Posterior vena cava (tissue), 2 donors: ENCODE results near the gene CACNA1S. TPM values are rescaled to one million over a fixed set of nuclear protein-coding genes. Genes with fewer than 3 reads are reported as not detected.

Experiments
- DNase-seq: peaks from one replicate; pipeline ENCODE4 v3.0.0-alpha.2; 2020; ENCODE audit warnings: low spot score
- intact Hi-C, 2 donors: fragments of 100-400 bp; cut with DNase I; formaldehyde crosslinking; loops; one replicate each; pipeline versions ENCODE4 v1.14.1 to v1.14.2; 2022 to 2023
- total RNA-seq, 2 donors: library from RNA; stranded (reverse); fragmentation: NEBNext Ultra II Directional; extraction: Animal tissue kit (Norgen Biotek cat#: 25700); gene quantifications; one replicate each; pipeline ENCODE4 v1.2.1, GENCODE V29; 2021
- donor health status: DM: yes; HTN: yes; CAD: no.
- donor health status: DM: yes; HTN: yes; CAD: no.

Gene CACNA1S
- total RNA-seq, 2 donors from 2014 or later = 0.05 to 0.14 TPM

DNA sequence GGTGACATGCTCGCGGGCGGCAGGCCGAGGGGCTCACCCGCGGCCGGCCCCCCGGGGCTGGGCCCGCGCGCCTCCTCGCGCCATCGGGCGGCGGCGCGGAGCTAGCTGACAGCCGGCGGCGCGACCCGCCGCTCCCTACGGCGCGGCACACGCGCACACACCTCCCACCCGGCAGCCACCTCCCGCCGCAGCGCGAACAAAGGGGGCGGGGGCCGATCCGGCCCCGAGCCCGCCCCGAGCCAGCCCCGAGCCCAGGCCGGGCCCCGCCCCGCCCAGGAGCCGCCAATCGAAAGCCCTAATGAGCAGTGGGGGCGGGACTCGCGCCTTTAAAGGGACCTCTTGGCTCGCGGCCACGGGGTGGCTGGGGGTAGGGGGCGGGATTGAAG lies 88.7 kb downstream of the CACNA1S start, which contains the start of gene KIF21B:
KIF21B (minus strand) TSS at position 198 of the 386 bp plus-strand sequence. CDS start 331 bp downstream, outside the sequence.
- intact Hi-C loops = no loop called here
- DNase-seq = peak; percentile 94

GRCh38 chr1:201022820-201023516 lies 89.3 kb downstream of the CACNA1S start:
- intact Hi-C loops = no loop called here
- DNase-seq = no peak

DNA sequence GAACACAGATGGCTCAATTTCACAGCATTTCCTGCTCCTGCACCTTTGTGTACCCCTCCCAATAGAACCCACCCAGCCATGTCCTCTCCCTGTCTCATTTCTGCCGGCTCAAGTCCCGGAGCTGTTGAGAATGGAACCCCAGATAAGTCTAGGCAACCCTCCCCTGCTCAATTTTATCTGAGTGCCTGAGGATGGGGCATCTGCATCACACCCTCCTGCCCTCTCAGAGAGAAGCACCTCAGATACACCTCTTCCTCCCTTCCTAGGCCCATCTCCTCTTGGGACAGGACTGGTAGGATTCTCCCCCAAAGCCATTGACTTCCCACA lies 89.8 kb downstream of the CACNA1S start:
- DNase-seq = no peak
- intact Hi-C loops = no loop called here

DNA sequence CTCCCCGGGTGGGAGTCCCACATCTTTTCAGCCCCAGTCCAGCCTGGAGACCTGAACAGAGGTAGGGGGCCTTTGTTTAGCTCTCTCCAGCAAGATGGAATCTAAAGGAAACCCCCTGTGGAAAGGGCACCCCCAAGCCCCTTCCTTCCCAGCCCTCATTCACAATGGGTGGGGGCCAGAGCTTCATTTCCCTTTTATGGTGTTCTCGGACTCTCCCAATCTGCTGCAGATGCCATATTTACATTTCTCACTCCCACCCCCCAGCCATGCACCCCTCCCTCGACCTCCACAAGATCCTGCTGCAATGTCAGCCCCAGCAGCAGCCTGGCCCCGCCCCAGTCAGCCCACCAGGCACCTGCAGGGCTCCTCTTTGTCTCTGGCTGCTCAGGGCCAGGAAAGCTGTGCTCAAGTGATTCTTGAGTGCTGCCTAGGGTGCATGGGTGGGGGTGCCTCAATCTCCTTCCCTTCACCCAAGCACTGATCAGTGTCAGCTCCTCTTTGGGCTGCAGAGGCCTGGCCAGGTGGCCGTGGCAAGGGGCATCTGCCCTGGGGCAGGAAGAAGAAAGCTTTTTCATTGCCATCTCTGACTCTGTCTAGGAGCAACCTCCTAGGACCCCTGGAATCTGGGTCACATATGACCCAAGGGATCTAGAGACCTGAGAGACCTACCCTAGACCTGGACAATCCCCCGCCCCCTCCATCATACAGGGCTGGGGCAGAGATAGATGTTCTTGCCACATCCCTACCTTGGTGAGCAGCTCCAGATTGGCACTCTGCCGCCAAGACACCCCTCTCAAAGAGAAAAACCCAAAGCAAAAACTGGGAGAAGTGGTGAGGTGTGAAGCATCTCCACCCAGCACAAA lies 90.4 kb downstream of the CACNA1S start:
- intact Hi-C loops = no loop called here
- no peak for DNase-seq

GRCh38 chr1:201020721-201021629 lies 91.3 kb downstream of the CACNA1S start:
- DNase-seq = no peak
- intact Hi-C loops = no loop called here

DNA sequence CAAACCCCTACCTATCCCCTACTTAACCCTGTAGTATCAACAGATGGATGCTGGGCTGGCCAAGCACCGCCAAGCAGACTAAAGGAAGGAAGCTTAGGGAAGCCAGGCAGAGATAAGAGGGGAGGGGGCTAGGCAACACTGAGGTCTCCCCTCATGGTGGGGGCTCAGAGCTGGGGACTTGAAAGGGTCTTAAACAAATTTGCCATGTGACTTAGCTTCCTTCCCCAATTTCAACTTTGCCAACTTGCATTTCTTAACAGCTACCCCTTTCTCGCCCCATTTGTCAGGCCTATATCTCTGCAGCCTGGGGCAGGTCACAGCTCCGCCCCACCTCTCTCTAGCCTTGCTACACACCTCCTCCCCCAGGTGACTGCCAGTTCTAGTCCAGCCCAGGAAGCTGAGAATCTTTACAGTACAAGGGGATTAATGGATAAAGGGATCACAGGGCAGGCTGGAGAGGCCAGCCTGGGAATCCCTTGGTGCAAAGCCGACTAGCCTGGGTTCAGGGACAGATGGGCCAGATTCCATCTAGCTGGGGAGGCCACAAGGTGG lies 92.1 kb downstream of the CACNA1S start:
- DNase-seq = no peak
- intact Hi-C loops = no loop called here

DNA sequence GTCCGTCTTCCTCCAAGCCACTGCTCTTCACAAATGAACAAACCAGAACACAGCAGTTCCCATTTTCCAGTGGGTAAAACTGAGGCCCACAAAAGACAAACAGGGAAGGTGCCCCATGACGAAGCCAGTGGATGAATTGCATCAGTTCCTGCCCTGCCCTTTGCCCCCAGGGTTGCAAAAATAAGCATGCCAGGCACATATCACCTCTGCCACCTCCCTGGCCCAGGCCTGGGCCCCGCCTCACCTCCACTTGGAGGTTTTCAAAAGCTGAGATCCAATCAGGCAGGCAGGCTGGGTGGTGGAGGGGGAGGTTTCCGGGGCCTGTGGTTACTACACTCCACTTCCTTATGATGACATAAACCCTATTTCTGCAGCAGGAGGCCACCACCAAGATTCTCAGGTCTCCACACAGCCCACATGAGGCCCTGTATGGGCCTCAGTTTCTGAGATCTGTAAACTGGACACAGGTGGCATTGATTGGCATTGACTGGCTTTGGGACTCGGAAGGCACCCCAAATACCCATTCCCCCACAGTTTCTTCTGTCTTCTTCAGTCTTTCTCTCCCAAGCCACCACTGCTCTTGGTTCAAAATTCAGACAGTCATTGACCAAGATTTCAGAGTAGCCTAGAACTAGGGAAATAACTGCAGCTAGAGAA lies 92.8 kb downstream of the CACNA1S start:
- DNase-seq = peak; percentile 91
- intact Hi-C loops = loop anchor here in 1 of 2 donors (5.0 kb wide), 1 partner anchor 63 kb away; no protein-coding TSS in a partner anchor

- intact Hi-C loops = loop anchor here in 1 of 2 donors (5.0 kb wide), 1 partner anchor 65 kb away; no protein-coding TSS in a partner anchor
- DNase-seq = no peak
Measured at GRCh38 chr1:201017828-201018163, 94.4 kb downstream of the CACNA1S start.

- intact Hi-C loops = loop anchor here in 1 of 2 donors (5.0 kb wide), 1 partner anchor 65 kb away; no protein-coding TSS in a partner anchor
- peak; percentile 82 for DNase-seq
Measured at GRCh38 chr1:201016943-201017827, 95.0 kb downstream of the CACNA1S start.

- no peak for DNase-seq
- intact Hi-C loops = loop anchor here in 1 of 2 donors (5.0 kb wide), 1 partner anchor 66 kb away; no protein-coding TSS in a partner anchor
Measured at GRCh38 chr1:201016211-201016651, 96.0 kb downstream of the CACNA1S start.

- DNase-seq = no peak
- intact Hi-C loops = loop anchor here in 1 of 2 donors (5.0 kb wide), 1 partner anchor 67 kb away; no protein-coding TSS in a partner anchor
Measured at GRCh38 chr1:201015551-201016091, 96.6 kb downstream of the CACNA1S start.

GRCh38 chr1:201014816-201015200 lies 97.4 kb downstream of the CACNA1S start:
- DNase-seq = no peak
- intact Hi-C loops = loop anchor here in 1 of 2 donors (5.0 kb wide), 1 partner anchor 67 kb away; no protein-coding TSS in a partner anchor

GRCh38 chr1:201013991-201014815 lies 98.0 kb downstream of the CACNA1S start:
- DNase-seq = peak; percentile 72
- intact Hi-C loops = no loop called here

- intact Hi-C loops = no loop called here
- DNase-seq = no peak
Measured at GRCh38 chr1:201013031-201013485, 99.2 kb downstream of the CACNA1S start.

DNA sequence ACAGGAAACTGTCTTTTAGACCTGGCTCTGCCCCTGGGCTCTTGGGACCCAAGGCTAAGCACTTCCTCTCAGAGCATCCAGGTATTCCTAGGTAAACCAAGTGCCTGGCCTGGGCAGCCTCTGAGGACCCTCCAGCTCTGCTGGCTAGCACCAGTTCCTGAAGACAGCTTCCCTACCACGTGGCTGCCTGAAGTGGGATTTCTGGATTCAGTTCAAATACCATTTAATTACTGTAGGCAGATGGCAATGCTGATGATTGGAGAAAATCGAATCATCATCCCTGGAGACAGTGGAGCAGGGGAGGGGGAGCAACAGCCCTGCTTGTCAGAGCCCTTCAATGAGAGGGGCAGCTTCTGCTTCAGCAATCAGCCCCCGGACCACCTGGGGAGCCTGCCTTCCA lies 100.6 kb downstream of the CACNA1S start:
- intact Hi-C loops = no loop called here
- no peak for DNase-seq

DNA sequence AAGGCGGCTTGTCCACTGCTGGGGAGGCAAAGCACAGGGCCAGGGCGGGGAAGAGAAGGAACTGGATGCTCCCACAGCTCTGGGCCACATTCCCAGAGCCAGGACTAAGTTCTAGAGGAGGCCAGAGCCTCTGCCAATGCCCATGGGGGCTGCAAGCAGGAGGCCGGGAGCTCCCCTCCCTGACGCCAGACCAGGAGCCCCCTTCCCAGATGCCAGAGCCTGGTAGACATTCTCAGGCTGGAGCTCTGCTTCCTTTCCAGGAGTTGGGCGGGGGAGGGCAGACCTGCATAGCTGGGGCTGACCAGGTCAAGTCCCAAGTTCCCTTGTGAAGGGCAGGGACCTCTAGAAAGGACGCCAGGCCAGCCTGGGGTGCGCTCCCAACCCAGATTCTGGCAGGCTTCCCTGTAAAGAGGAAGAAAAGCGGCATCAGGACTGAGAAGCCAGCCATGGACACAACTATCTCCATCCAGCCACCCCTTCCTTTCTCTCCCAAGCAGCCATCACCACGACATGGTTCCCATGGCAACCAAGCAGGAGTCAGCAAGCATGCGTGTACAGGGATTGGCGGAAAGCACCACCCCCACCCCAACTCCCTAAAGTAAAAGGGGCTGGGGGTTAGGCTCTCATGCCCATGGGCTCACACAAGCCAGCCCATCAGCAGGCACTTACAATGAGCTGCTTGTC lies 102.1 kb downstream of the CACNA1S start:
- intact Hi-C loops = no loop called here

More for the DNA sequence above, 102.1 kb downstream of the CACNA1S start:
- no peak for DNase-seq
